Fibroblast of skin of right biceps (primary cell): Measurements from ENCODE around the gene BRK1.
A peak's percentile ranks its signal among the peaks of the same experiment; 100 is the strongest.
"Not testable (repeated sequence)": the region's sequence is repeated elsewhere in the genome, so short reads cannot be mapped to it uniquely, and the experiment has no call there.

ENCODE experiments used
- DNase-seq: peaks from one replicate; pipeline ENCODE4 v3.0.0-alpha.2; 2013

Gene BRK1

GRCh38 chr3:10149226-10149625 is 33.8 kb downstream of the BRK1 start:
- DNase-seq: no peak

GRCh38 chr3:10150987-10151386 is 35.5 kb downstream of the BRK1 start:
- no peak for DNase-seq

DNA sequence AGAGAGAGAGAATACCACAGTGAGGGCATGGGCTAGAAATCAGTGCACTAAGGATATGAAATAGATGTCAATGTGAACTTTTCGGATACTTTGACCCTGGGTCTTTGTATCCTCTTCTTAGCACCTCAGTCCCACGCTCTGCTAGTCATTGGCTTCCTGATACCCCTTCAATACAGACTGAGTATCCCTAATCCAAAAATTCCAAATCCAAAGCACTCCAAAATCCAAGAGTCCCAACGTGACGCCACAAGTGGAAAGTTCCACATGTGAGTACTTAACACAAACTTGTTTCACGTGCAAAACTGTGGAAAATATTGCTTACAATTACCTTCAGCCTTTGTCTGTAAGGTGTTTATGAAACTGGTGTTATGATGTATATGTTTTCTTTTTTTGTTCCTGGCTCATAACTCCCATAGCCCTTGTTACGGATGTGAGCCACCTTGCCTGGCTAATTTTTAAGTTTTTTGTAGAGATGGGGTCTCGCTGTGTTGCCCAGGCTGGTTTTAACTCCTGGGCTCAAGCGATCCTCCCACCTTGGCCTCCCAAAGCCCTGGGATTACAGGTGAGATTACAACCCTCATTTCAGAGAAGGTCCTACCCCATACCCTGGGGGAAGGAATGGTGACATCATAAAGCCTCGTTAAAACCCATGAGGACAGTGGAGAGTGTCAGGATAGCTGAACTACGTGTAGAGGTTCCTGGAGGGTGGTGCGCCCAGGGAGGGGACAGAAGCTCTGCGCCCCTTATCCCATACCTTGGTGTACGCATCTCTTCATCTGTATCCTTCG is 39.1 kb downstream of the BRK1 start:
- DNase-seq: no peak

GRCh38 chr3:10155123-10155472 is 39.6 kb downstream of the BRK1 start:
- DNase-seq: no peak

DNA sequence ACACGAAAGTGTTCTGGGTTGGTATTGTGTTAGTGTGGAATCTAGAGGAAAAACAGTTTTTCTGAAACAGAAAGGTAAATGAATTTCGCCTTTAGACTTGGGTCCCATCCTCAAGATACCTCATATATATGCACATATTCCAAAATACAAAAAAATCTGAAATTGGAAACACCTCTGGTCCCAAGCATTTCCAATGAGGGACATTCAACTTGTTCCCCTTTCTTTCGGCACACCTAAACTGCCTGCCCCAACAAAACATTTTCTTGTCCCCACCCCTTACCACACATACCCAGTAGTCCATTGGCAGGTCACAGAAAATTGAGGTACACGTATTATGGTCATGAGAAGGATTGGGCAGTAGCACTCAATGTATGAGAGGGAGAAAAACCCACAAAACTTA is 40.2 kb downstream of the BRK1 start:
- DNase-seq: no peak

DNA sequence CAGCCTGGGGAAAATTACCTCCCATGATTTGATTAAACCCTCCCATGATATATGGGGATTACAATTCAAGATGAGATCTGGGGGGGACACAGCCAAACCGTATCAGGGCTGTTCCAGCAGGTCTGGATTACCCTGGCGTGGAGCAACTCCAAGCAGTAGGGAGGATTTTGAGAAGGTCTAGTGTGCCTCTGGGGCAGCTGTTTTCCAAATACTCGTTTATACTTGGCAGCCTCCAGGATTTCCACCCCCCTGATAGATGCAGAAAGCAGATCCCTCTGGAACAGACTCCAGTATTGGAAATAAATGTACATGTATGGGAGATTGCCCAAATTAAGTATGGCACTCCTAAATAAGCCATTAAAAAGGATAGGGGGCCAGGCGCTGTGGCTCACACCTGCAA is 41.6 kb downstream of the BRK1 start:
- DNase-seq: no peak

DNA sequence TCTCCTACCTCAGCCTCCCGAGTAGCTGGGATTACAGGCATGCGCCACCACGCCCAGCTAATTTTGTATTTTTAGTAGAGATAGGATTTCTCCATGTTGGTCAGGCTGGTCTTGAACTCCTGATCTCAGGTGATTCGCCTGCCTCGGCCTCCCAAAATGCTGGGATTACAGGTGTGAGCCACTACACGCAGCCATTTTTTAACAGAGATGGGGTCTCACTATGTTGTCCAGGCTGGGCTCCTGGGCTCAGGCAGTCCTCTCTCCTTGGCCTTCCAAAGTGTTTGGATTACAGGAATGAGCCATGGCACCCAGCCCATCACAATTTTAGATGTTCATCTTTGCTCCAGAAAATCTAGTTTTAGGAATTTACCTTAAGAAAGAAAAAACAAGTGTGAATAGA is 43.1 kb downstream of the BRK1 start:
- not testable (repeated sequence) for DNase-seq

DNA sequence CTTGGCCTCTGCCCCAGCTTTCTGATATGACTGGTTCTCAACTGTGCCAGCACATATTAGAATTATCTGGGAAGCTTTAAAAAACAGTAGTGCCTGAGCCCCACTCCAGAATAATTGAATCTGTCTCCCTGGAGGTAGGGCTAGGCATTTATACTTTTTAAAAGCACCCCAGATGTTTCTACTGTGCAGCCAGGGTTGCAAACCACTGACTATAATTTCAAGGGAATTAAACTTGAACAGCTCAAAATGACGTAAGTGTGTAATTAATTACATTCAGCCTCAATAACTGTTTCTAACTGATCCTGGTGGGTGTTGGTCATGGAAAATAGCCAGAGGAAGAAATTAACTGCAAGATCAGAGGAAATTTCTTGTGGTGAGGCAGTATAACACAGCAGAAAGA is 44.9 kb downstream of the BRK1 start:
- DNase-seq: peak; percentile 69

GRCh38 chr3:10160925-10161324 is 45.5 kb downstream of the BRK1 start:
- DNase-seq: no peak

DNA sequence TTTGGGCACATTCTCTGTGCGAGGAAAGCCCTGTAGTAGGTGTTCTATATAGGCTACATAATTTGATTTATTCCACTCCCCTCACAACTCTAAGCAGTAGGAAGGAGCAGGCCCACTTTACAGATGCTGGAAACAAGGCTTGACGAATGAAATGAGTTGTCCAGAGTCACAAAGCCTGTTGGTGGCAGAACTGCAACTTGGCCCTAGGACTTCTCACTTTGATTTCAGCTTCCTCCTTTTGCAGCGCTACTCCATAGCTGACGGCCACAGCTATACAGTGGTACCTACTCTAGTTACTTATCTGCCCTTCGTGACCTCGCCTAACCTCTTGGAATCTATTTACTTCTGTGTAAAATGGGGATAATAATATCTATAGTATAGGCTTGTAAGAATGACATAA is 46.7 kb downstream of the BRK1 start:
- DNase-seq: no peak

- DNase-seq: not testable (repeated sequence)
Observed at GRCh38 chr3:10164201-10164545, 48.7 kb downstream of the BRK1 start.

GRCh38 chr3:10164546-10165393 is 49.3 kb downstream of the BRK1 start, which contains the start of gene IRAK2:
Gene IRAK2, plus strand, starts transcription at chr3:10164919. Its CDS starts 36 bp downstream, at chr3:10164955.
- peak; percentile 49 for DNase-seq

DNA sequence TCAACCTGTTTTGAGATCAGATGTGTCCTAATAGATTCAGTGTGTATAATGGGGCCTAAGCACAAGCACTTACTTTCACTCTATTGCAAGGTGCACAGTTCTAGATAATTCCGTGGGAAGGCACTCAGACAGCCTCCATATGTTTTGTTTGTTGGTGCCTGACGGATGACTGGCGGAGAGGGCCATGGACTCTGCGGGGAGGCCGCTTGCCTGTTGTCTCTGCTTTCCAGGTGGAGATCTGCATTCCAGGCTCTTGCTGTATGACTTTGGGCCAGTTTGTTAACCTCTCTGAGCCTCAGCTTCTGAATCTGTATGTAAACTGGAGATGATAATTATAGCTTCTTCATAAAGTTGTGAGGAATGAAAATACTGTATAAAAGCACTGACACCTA is 50.7 kb downstream of the BRK1 start:
- no peak for DNase-seq

DNA sequence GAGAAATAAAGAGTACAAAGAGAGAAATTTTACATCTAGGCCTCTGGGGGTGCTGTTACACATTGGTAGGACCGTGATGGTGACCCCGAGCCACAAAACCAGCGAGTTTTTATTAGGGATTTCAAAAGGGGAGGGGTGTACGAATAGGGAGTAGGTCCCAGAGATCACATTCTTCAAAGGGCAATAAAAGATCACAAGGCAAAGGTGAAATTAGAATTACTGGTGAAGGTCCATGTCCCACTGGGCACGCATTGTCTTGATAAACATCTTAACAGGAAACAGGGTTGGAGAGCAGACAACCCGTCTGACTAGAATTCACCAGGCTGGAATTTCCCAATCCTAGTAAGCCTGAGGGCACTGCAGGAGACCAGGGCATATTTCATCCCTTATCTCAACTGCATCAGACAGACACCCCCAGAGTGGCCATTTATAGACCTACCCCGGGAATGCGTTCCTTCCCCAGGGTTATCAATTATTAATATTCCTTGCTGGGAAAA is 53.6 kb downstream of the BRK1 start:
- no peak for DNase-seq

DNA sequence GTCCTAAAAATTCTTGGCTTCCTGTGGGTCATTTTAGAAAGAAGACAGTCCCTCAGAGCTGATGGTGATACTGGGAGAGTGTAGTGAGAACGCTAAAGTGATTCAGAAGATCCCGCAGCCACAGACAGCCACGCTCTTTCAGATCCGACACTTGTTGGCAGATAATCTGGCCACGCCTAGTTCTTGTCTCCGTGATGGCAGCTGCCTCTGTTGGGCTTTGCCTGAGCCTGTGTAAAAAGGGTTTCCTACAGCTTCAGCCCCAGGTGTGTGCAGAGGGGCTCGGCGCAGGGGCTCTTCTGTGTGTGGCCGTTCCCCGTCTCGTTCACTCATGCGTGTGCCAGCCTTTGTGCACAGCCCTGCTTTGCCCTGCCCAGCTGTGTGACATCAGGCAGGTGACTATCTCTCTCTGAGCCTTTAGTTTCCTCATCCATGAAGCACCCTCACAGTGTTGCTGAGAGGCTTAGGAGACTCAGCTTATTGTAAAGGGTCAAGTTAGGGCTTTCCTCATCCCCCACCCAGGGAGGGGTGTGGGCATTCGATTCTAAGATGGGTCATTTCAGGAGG is 55.5 kb downstream of the BRK1 start:
- no peak for DNase-seq

DNA sequence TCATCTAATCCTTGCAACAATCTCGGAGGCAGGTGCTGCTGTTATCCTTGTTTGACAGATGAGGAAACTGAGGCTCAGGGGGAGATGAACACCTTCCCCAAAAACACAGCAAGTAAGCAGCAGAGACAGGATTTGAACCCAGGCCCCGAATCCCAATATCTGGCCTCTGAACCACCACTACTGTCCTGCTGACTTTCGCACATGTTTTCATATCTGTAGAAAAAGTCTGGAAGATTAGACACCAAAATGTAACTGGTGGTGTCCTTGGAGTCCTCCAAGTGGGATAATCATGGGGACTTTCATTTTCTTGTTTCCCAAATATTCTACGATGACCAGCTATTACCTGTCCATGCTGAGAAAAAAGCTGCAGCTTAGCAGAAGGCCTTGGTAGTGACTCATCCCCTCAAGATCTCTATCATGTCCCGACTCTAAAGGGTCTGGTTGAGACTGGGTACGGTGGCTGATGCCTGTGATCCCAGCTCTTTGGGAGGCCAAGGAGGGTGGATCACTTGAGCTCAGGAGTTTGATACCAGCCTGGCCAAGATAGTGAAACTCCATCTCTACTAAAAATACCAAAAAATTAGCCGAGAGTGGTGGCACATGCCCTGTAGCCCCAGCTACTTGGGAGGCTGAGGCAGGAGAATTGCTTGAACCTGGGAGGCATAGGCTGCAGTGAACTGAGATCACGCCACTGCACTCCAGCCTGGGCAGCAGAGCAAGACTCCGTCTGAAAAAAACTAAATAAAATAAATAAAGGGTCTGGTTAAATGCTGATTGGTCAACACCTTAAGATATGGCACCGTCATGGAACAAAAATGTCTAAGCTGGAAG is 57.8 kb downstream of the BRK1 start:
- peak; percentile 24 for DNase-seq

- peak; percentile 75 for DNase-seq
Observed at GRCh38 chr3:10173926-10174435, 58.5 kb downstream of the BRK1 start.

DNA sequence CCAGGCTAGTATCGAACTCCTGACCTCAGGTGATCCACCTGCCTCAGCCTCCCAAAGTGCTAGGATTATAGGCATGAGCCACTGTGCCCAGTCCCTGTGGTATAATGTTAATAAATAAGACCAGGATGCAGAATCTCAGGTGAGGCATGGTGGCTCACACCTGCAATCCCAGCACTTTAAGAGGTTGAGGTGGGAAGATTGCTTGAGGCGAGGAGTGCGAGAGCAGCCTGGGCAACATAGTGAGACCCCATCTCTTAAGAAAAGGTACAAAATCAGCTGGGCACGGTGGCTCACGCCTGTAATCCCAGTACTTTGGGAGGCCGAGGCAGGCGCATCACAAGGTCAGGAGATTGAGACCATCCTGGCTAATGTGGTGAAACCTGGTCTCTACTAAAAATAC is 59.9 kb downstream of the BRK1 start:
- DNase-seq: not testable (repeated sequence)

- DNase-seq: not testable (repeated sequence)
Observed at GRCh38 chr3:10176150-10176549, 60.7 kb downstream of the BRK1 start.
